Activated T-cell treated with anti-CD3 and anti-CD28 coated beads, Interleukin-2, amount 50 U/mL, for 72 hours (primary cell): ENCODE measurements around the gene RAB44. TPM values are rescaled to one million over a fixed set of nuclear protein-coding genes. Genes with fewer than 3 reads are reported as not detected.
"Not testable (repeated sequence)": the region's sequence is repeated elsewhere in the genome, so short reads cannot be mapped to it uniquely, and the experiment has no call there.

Experiments
- ATAC-seq, 2 donors: fragments of 150-1000 bp; cut with Tn5 transposase; replicated peaks in 1 of 2; 2 replicates each; pipeline ENCODE4 v1.10.0; 2021; ENCODE audit warnings: moderate library complexity in 2 of 2, mild to moderate bottlenecking in 1 of 2
- DNase-seq, 2 donors: peaks; one replicate each; pipeline ENCODE4 v3.0.0; 2021 to 2022; ENCODE audit warnings: mixed read lengths in 1 of 2
- H3K27ac Mint-ChIP-seq: one replicate; pipeline ENCODE4 v1.8.0; 2022; ENCODE audit warnings: mild to moderate bottlenecking, moderate library complexity, mixed read lengths
- H3K27me3 Mint-ChIP-seq: one replicate; pipeline ENCODE4 v1.8.0; 2022; ENCODE audit warnings: low read depth, mixed read lengths
- H3K36me3 Mint-ChIP-seq, 2 donors: one replicate each; pipeline ENCODE4 v1.8.0; 2022; ENCODE audit warnings: mixed read lengths in 2 of 2, mild to moderate bottlenecking in 1 of 2; ENCODE audit not compliant: insufficient read depth in 2 of 2
- H3K4me1 Mint-ChIP-seq: one replicate; pipeline ENCODE4 v1.8.0; 2022; ENCODE audit warnings: low read depth, mixed read lengths
- H3K4me3 Mint-ChIP-seq, 2 donors: one replicate each; pipeline ENCODE4 v1.8.0; 2022; ENCODE audit warnings: mild to moderate bottlenecking in 2 of 2, mixed read lengths in 2 of 2, moderate library complexity in 2 of 2
- H3K9me3 Mint-ChIP-seq, 2 donors: one replicate each; pipeline ENCODE4 v1.8.0; 2022; ENCODE audit warnings: mixed read lengths in 2 of 2
- total RNA-seq, 2 donors: library from RNA; stranded (reverse); gene quantifications; one replicate each; pipeline ENCODE4 v1.2.3, GENCODE V29; 2022

RAB44 gene
- under 1 TPM; 0.05 to 0.09 TPM for total RNA-seq

- peak within 1 kb of the TSS; percentile 93 for H3K27ac Mint-ChIP-seq
- peaks cover 0 to 2% of the 10 kb centered on the region in 2 donors for H3K36me3 Mint-ChIP-seq
- no peak for DNase-seq
- H3K4me3 Mint-ChIP-seq: no peak within 1 kb of the TSS
- peaks cover 9% of the 10 kb centered on the region for H3K27me3 Mint-ChIP-seq
- no peak for ATAC-seq
- H3K9me3 Mint-ChIP-seq: no peaks in the 10 kb centered on the region
- peaks cover 48% of the 10 kb centered on the region for H3K4me1 Mint-ChIP-seq
These were observed at the start of gene RAB44 for GRCh38 chr6:36697481-36697903. TSS of gene RAB44 (plus strand) at chr6:36697826. CDS start at chr6:36704236, 6,410 bp downstream.

DNA sequence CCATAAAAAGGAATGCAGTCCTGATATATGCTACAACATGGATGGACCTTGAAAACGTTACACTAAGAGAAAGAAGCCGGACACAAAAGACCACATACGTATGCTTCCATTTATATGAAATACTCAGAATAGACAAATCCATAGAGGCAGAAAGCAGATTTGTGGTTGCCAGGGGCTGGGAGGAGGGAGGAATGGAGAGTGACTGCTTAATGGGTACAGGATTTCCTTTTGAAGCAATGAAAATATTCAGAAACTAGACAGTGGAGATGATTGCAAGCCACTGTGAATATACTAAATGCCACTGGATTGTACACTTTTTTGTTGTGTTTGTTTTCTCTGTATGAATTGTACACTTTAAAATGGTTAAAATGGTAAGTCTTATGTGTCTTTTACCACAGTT is 48.5 kb upstream of the RAB44 start:
- Mint-ChIP-seq H3K4me3 (no peak overlapping the region), H3K36me3 (no peaks in the 10 kb centered on the region), H3K27ac (no peak overlapping the region), H3K9me3 (no peaks in the 10 kb centered on the region), H3K27me3 (peaks cover 22% of the 10 kb centered on the region), H3K4me1 (no peaks in the 10 kb centered on the region)
- ATAC-seq (no peak), DNase-seq (no peak)

DNA sequence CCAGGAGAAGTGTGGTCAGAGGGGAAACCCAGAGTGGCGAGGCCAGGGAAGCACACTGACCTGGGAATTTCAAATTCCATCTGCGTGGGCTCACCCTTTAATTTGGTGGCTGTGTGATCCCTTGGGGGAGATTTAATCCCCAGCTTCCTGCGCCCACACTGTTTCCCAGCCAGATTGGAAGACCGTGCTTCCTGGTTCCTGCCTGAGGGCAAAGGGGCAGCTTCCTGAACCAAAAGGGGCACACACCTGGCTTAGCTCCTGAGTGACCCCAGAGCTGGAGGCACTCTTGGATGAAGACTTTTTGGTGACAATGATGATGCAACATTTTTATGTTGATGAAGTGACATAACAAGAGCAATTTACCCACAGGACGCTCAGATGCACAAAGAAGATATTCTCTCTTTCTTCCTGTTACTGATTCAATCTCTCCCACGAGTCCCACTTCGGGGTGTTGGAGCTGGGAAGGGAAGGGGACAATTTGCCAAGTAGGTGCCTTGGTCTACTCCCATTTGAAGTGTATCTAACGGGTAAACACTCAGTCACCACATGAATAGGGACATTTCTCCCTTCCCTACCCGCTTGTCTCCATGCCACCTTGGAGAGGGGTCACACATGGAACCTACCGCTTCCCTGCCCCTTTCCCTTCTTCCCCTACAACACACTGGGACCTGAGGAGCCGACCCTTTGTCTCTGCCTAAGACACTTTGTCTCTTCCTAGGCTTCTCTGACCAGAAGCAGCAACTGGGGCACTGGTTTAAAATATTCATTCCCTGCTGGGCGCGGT is 47.7 kb upstream of the RAB44 start:
- Mint-ChIP-seq H3K27ac (no peak overlapping the region), H3K27me3 (peaks cover 28% of the 10 kb centered on the region), H3K36me3 (no peaks in the 10 kb centered on the region), H3K9me3 (no peaks in the 10 kb centered on the region), H3K4me3 (no peak overlapping the region), H3K4me1 (no peaks in the 10 kb centered on the region)
- DNase-seq: no peak
- ATAC-seq: no peak

DNA sequence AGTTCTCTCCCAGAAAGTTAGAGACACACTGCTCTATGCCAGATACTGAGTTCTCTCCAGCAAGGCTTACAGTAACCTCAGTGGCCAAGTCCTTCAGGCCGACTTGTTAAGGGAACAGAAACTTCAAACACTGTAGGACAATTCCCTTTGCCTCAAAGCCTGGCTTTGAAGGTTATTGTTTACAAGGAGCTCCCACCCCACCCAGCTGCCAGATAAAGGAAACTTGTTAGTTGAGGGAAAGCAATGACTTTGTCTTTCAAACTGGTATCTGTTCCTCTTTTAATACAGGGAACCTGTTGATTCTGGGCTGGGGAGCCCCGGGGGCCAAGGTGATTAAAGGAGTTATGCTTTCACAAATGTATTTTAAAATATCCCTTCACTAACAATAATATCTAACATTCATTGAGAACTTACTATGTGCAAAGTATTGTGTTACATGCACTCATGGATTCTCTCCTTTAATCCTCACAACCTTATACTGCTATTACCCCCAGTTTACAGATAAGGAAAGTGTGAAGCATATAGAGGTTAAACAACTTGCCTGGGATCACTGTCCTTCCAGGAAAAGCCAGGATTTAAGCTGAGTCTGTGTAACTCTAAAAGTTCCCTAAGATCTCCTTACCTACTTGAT is 46.7 kb upstream of the RAB44 start:
- DNase-seq (no peak), ATAC-seq (no peak)
- Mint-ChIP-seq H3K27ac (no peak overlapping the region), H3K27me3 (peaks cover 38% of the 10 kb centered on the region), H3K36me3 (no peaks in the 10 kb centered on the region), H3K4me1 (no peaks in the 10 kb centered on the region), H3K4me3 (no peak overlapping the region), H3K9me3 (no peaks in the 10 kb centered on the region)

DNA sequence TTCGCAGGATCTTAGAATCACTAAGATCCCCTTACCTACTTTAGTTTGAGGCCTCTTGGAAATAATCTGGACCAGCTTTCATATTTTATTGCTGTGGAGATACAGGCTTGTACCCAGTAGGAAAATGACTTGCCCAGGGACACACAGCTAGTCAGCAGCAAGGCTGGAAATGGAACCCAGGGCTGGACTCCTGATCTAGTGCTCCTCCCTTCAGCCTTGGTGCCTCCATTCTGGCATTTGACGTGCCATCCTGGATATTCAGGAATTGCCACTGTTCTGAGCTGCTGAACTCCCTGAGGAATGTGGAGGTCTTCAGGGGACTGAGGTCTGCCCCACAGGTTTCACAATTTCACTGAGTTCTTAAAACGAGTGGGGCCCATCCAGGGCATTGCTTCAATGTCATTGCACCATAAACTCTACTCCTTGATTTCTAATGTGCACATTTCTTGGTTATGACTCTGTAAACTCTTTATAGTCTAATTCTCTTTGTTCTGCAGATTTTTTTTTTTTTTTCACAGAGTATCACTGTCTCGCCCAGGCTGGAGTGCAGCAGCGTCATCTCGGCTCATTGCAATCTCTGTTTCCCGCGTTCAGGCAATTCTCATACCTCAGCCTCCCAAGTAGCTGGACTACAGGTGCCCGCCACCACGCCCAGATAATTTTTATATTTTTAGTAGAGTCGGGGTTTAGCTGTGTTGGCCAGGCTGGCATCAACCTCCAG is 45.8 kb upstream of the RAB44 start:
- ATAC-seq (no peak), DNase-seq (no peak)
- Mint-ChIP-seq H3K27ac (no peak overlapping the region), H3K27me3 (peaks cover 46% of the 10 kb centered on the region), H3K36me3 (no peaks in the 10 kb centered on the region), H3K4me3 (no peak overlapping the region), H3K4me1 (no peaks in the 10 kb centered on the region), H3K9me3 (no peaks in the 10 kb centered on the region)

GRCh38 chr6:36654469-36654868 is 43.2 kb upstream of the RAB44 start:
- H3K4me1 Mint-ChIP-seq, DNase-seq, H3K9me3 Mint-ChIP-seq, ATAC-seq, H3K4me3 Mint-ChIP-seq, H3K27ac Mint-ChIP-seq, H3K36me3 Mint-ChIP-seq: not testable (repeated sequence)
- peaks cover 58% of the 10 kb centered on the region for H3K27me3 Mint-ChIP-seq

DNA sequence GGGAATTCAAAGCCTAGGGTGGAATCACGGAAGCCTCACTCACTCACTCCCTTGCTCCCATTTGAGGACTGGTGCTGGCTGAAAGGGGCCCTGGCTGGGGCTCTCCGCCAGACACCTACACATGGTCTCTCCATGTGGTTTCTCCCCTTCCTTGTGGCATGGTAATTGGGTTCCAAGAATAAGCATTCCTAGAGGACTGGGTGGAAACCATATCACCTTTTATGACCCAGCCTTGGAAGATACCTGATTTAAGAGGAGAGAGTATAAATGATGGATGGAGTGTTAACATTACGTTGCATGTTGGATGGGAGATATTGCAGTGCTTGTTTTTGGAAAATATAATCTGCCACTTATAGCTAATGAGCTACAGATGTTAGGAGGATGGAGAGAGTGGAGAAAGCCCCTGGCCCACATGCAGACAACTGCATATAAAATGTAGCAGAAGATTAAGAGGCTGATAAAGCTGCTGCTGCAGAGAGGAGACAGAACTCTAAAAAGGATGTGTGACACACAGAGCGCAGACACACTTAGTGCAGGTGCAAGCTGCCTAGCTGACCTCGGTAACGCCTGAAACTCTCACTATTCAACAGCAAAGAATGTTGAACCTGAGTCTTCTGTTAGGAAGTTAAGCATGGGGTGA is 42.4 kb upstream of the RAB44 start:
- ATAC-seq (no peak), DNase-seq (no peak)
- Mint-ChIP-seq H3K27ac (no peak overlapping the region), H3K9me3 (no peaks in the 10 kb centered on the region), H3K4me1 (no peaks in the 10 kb centered on the region), H3K36me3 (no peaks in the 10 kb centered on the region), H3K27me3 (peaks cover 58% of the 10 kb centered on the region), H3K4me3 (no peak overlapping the region)

GRCh38 chr6:36656441-36656840 is 41.2 kb upstream of the RAB44 start:
- no peaks in the 10 kb centered on the region for H3K9me3 Mint-ChIP-seq
- H3K36me3 Mint-ChIP-seq: no peaks in the 10 kb centered on the region
- DNase-seq (no peak), ATAC-seq (no peak)
- no peak overlapping the region for H3K27ac Mint-ChIP-seq
- no peaks in the 10 kb centered on the region for H3K4me1 Mint-ChIP-seq
- no peak overlapping the region for H3K4me3 Mint-ChIP-seq
- peaks cover 55% of the 10 kb centered on the region for H3K27me3 Mint-ChIP-seq

DNA sequence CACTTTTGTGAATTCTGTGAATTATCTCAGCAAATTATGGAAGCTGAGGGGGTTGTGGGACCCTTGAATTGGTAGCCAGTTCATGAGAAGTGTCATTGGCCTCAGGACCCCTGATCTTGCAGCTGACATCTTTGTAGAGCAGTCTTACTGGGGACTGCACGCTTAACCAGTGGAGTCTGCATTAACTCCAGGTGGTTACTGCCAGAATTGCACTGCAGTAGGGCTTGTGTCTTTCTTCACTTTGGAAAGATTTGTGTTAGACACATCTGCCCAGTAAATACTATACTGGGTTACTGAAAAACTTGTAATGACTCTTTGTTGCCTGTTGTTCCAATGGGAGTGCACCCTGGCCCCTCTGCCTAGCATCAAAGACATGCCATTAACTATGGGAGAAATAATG is 40.4 kb upstream of the RAB44 start:
- Mint-ChIP-seq H3K9me3 (no peaks in the 10 kb centered on the region), H3K27ac (no peak overlapping the region), H3K36me3 (no peaks in the 10 kb centered on the region), H3K4me1 (no peaks in the 10 kb centered on the region), H3K27me3 (peaks cover 55% of the 10 kb centered on the region), H3K4me3 (no peak overlapping the region)
- ATAC-seq (no peak), DNase-seq (no peak)

- Mint-ChIP-seq H3K9me3 (no peaks in the 10 kb centered on the region), H3K36me3 (no peaks in the 10 kb centered on the region), H3K27me3 (peaks cover 58% of the 10 kb centered on the region), H3K4me1 (no peaks in the 10 kb centered on the region), H3K4me3 (no peak overlapping the region), H3K27ac (no peak overlapping the region)
- no peak for ATAC-seq
- DNase-seq: no peak
These were observed 39.6 kb upstream of the RAB44 start for GRCh38 chr6:36657942-36658544.

GRCh38 chr6:36659271-36659670 is 38.4 kb upstream of the RAB44 start:
- Mint-ChIP-seq H3K4me3 (no peak overlapping the region), H3K4me1 (peaks cover 4% of the 10 kb centered on the region), H3K9me3 (no peaks in the 10 kb centered on the region), H3K27ac (no peak overlapping the region), H3K27me3 (peaks cover 55% of the 10 kb centered on the region), H3K36me3 (no peaks in the 10 kb centered on the region)
- DNase-seq (no peak), ATAC-seq (no peak)

GRCh38 chr6:36660771-36661471 is 36.7 kb upstream of the RAB44 start:
- no peak for ATAC-seq
- Mint-ChIP-seq H3K27ac (no peak overlapping the region), H3K4me1 (peaks cover 5% of the 10 kb centered on the region), H3K4me3 (no peak overlapping the region), H3K27me3 (peaks cover 41% of the 10 kb centered on the region), H3K36me3 (no peaks in the 10 kb centered on the region), H3K9me3 (no peaks in the 10 kb centered on the region)
- no peak for DNase-seq
